ENCODE results near the gene DDR2. TPM values are rescaled to one million over a fixed set of nuclear protein-coding genes. Genes with fewer than 3 reads are reported as not detected.
A peak's percentile ranks its signal among the peaks of the same experiment; 100 is the strongest.

Gene DDR2
- total and polyA plus RNA-seq, 2 experiments from 2014 or later: 94.7 to 196 TPM

GRCh38 chr1:162719678-162720077, 87.4 kb downstream of the DDR2 start:
- in situ Hi-C loops (cut with MboI): no loop called here
- peaks cover 100% of the 10 kb centered on the region for H3K79me2 ChIP-seq (ENCODE audit: insufficient read depth)
- H3K4me2 ChIP-seq (ENCODE audit: unreplicated experiment): no peak overlapping the region

GRCh38 chr1:162720996-162721395, 88.7 kb downstream of the DDR2 start:
- in situ Hi-C loops (cut with MboI): no loop called here
- Histone ChIP-seq H3K9me3 (ENCODE audit: low read depth) (no peaks in the 10 kb centered on the region), H3K4me2 (ENCODE audit: unreplicated experiment) (no peak overlapping the region), H3K4me1 (ENCODE audit: insufficient read depth) (peaks cover 33% of the 10 kb centered on the region), H3K9ac (no peak overlapping the region), H3K27me3 (replicated peaks; ENCODE audit: insufficient read depth) (no peaks in the 10 kb centered on the region), H3K27ac (peak overlapping the region; percentile 60), H4K20me1 (ENCODE audit: insufficient read depth) (peaks cover 14% of the 10 kb centered on the region; the same call in 1 of the 2 replicates), H3F3A (ENCODE audit: insufficient read depth) (peaks cover 39% of the 10 kb centered on the region), H3K36me3 (ENCODE audit: low read depth) (peaks cover 18% of the 10 kb centered on the region), H3K4me3 (no peak overlapping the region), H2AFZ (no peak overlapping the region), H3K9me2 (ENCODE audit: insufficient read depth) (no peaks in the 10 kb centered on the region), H3K79me2 (ENCODE audit: insufficient read depth) (peaks cover 100% of the 10 kb centered on the region)
- 24 to 31% methylated on average over 1 of the region's 1 CpG for WGBS, 2 experiments (ENCODE audit: low coverage in 1 of 2, low lambda C conversion rate in 2 of 2, missing lambda C conversion rate in 2 of 2)
- DNase-seq: peak; percentile 74
- TF ChIP-seq EZH2phosphoT487 (IDR thresholded peaks at IDR 0.05; ENCODE audit: insufficient read depth, low read depth): no peak
- TF ChIP-seq EZH2 (IDR thresholded peaks at IDR 0.05; ENCODE audit: insufficient read depth, poor library complexity, severe bottlenecking): no peak

More at GRCh38 chr1:162719678-162720077, 87.4 kb downstream of the DDR2 start:
- H3K4me3 ChIP-seq: no peak overlapping the region
- peaks cover 36% of the 10 kb centered on the region for H3F3A ChIP-seq (ENCODE audit: insufficient read depth)
- H3K36me3 ChIP-seq (ENCODE audit: low read depth): peaks cover 18% of the 10 kb centered on the region
- H3K9ac ChIP-seq: no peak overlapping the region
- no peaks in the 10 kb centered on the region for H3K27me3 ChIP-seq (replicated peaks; ENCODE audit: insufficient read depth)
- DNase-seq: no peak
- H2AFZ ChIP-seq: no peak overlapping the region
- H3K9me2 ChIP-seq (ENCODE audit: insufficient read depth): no peaks in the 10 kb centered on the region
- peaks cover 24% of the 10 kb centered on the region for H3K4me1 ChIP-seq (ENCODE audit: insufficient read depth)
- peaks cover 18% of the 10 kb centered on the region for H4K20me1 ChIP-seq (ENCODE audit: insufficient read depth)
- 63 to 67% methylated on average over 1 of the region's 1 CpG for WGBS, 2 experiments (ENCODE audit: low coverage in 1 of 2, low lambda C conversion rate in 2 of 2, missing lambda C conversion rate in 2 of 2)
- H3K9me3 ChIP-seq (ENCODE audit: low read depth): no peaks in the 10 kb centered on the region
- no peak overlapping the region for H3K27ac ChIP-seq
- TF ChIP-seq EZH2phosphoT487 (IDR thresholded peaks at IDR 0.05; ENCODE audit: insufficient read depth, low read depth): no peak
- no peak for TF ChIP-seq EZH2 (IDR thresholded peaks at IDR 0.05; ENCODE audit: insufficient read depth, poor library complexity, severe bottlenecking)

DNA sequence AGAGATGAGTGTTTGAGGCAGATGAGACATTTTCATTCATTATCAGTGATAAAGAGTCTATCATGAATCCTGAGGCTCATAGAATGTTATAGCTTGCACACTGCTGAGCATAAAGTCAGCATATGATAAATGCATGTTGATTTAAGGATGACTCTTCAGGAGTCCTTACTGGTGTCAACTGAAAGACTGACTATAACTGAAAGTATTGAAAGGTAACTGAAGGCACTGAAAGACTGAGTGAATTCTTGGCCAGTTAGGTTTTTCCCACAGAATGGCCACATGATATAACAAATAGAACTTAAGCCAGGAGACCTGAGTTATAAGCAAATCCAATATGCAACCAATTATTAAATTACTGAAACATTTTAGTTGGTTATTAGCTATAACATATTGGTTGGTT, 89.2 kb downstream of the DDR2 start:
- in situ Hi-C loops (cut with MboI): no loop called here

DNA sequence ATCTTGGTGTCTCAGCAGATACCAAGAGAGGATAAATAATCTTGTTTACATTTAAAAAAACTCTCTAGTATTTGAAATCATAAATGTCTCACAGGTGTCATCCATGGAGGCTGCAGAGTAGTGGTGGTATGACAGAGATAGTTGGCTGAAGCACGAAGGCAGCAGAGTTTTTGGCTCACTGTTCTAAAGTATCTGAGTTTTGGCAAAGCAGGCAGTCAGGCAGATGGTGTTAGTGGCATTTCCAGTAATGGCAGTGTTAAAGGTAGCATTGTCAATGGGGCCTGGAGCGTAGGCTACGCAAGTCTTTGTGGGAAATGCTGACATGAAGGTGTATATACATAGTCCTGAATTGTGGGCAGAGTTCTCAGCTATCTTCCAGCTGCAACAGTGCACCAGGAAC, 89.8 kb downstream of the DDR2 start:
- Histone ChIP-seq H4K20me1 (ENCODE audit: insufficient read depth) (0 out of 2 replicates have a peak, but pooled peaks cover 11% of the 10 kb centered on the region), H3F3A (ENCODE audit: insufficient read depth) (peaks cover 37% of the 10 kb centered on the region), H3K27ac (peak overlapping the region; percentile 60), H3K4me3 (no peak overlapping the region), H2AFZ (no peak overlapping the region), H3K79me2 (ENCODE audit: insufficient read depth) (peaks cover 98% of the 10 kb centered on the region), H3K9me3 (ENCODE audit: low read depth) (no peaks in the 10 kb centered on the region), H3K36me3 (ENCODE audit: low read depth) (peaks cover 18% of the 10 kb centered on the region), H3K9ac (no peak overlapping the region), H3K9me2 (ENCODE audit: insufficient read depth) (no peaks in the 10 kb centered on the region), H3K4me2 (ENCODE audit: unreplicated experiment) (no peak overlapping the region), H3K27me3 (replicated peaks; ENCODE audit: insufficient read depth) (no peaks in the 10 kb centered on the region), H3K4me1 (ENCODE audit: insufficient read depth) (peaks cover 29% of the 10 kb centered on the region)
- no peak for DNase-seq
- TF ChIP-seq EZH2phosphoT487 (IDR thresholded peaks at IDR 0.05; ENCODE audit: insufficient read depth, low read depth) (no peak), EZH2 (IDR thresholded peaks at IDR 0.05; ENCODE audit: insufficient read depth, poor library complexity, severe bottlenecking) (no peak)
- in situ Hi-C loops (cut with MboI): no loop called here
- WGBS, 2 experiments (ENCODE audit: low coverage in 1 of 2, low lambda C conversion rate in 2 of 2, missing lambda C conversion rate in 2 of 2): 64 to 74% methylated on average over 3 of the region's 3 CpGs

More for the DNA sequence above, 89.2 kb downstream of the DDR2 start:
- DNase-seq: no peak
- Histone ChIP-seq H3K9me3 (ENCODE audit: low read depth) (no peaks in the 10 kb centered on the region), H2AFZ (no peak overlapping the region), H3K27ac (peak overlapping the region; percentile 60), H3K4me3 (no peak overlapping the region), H3K36me3 (ENCODE audit: low read depth) (peaks cover 18% of the 10 kb centered on the region), H4K20me1 (ENCODE audit: insufficient read depth) (0 out of 2 replicates have a peak, but pooled peaks cover 11% of the 10 kb centered on the region), H3K27me3 (replicated peaks; ENCODE audit: insufficient read depth) (no peaks in the 10 kb centered on the region), H3K9ac (no peak overlapping the region), H3F3A (ENCODE audit: insufficient read depth) (peaks cover 38% of the 10 kb centered on the region), H3K4me1 (ENCODE audit: insufficient read depth) (peaks cover 29% of the 10 kb centered on the region), H3K4me2 (ENCODE audit: unreplicated experiment) (no peak overlapping the region), H3K9me2 (ENCODE audit: insufficient read depth) (no peaks in the 10 kb centered on the region), H3K79me2 (ENCODE audit: insufficient read depth) (peaks cover 100% of the 10 kb centered on the region)
- TF ChIP-seq EZH2 (IDR thresholded peaks at IDR 0.05; ENCODE audit: insufficient read depth, poor library complexity, severe bottlenecking) (no peak), EZH2phosphoT487 (IDR thresholded peaks at IDR 0.05; ENCODE audit: insufficient read depth, low read depth) (no peak)
